SW 1271 (cell line): ENCODE measurements around the gene ALKBH3.

ENCODE experiments used
- DNase-seq, 2 experiments: peaks; one replicate each; lab custom pipeline; 2025; lab: John Stamatoyannopoulos, UW

The ALKBH3 gene

GRCh38 chr11:43895601-43896000 lies 15.0 kb downstream of the ALKBH3 start:
- no peak for DNase-seq

GRCh38 chr11:43898574-43898973 lies 17.9 kb downstream of the ALKBH3 start:
- no peak for DNase-seq

- no peak for DNase-seq
Measured at GRCh38 chr11:43899094-43899493, 18.5 kb downstream of the ALKBH3 start.

- no peak for DNase-seq
Measured at GRCh38 chr11:43901551-43901950, 20.9 kb downstream of the ALKBH3 start.

GRCh38 chr11:43903078-43903477 lies 22.4 kb downstream of the ALKBH3 start:
- DNase-seq = no peak

GRCh38 chr11:43903969-43904368 lies 23.3 kb downstream of the ALKBH3 start:
- no peak for DNase-seq

GRCh38 chr11:43904742-43905535 lies 24.3 kb downstream of the ALKBH3 start:
- DNase-seq = no peak

GRCh38 chr11:43905813-43906241 lies 25.2 kb downstream of the ALKBH3 start:
- DNase-seq = no peak

- DNase-seq = no peak
Measured at GRCh38 chr11:43907028-43907975, 26.7 kb downstream of the ALKBH3 start.

GRCh38 chr11:43908191-43908590 lies 27.6 kb downstream of the ALKBH3 start:
- DNase-seq = no peak

GRCh38 chr11:43908683-43909082 lies 28.1 kb downstream of the ALKBH3 start:
- no peak for DNase-seq

- no peak for DNase-seq
Measured at GRCh38 chr11:43913829-43914380, 33.3 kb downstream of the ALKBH3 start.

- no peak for DNase-seq
Measured at GRCh38 chr11:43914466-43914865, 33.8 kb downstream of the ALKBH3 start.

- DNase-seq = no peak
Measured at GRCh38 chr11:43916621-43917020, 36.0 kb downstream of the ALKBH3 start.

- no peak for DNase-seq
Measured at GRCh38 chr11:43917851-43918250, 37.2 kb downstream of the ALKBH3 start.

GRCh38 chr11:43918662-43919061 lies 38.0 kb downstream of the ALKBH3 start:
- DNase-seq = no peak

- no peak for DNase-seq
Measured at GRCh38 chr11:43919852-43920597, 39.4 kb downstream of the ALKBH3 start.

GRCh38 chr11:43920598-43921419 lies 40.2 kb downstream of the ALKBH3 start:
- peak; percentile 61 to 84 for DNase-seq

GRCh38 chr11:43921561-43922294 lies 41.1 kb downstream of the ALKBH3 start:
- DNase-seq = no peak

GRCh38 chr11:43922295-43922648 lies 41.6 kb downstream of the ALKBH3 start:
- DNase-seq = no peak
